Measurements from ENCODE around the gene GDF7.

GDF7 gene

DNA sequence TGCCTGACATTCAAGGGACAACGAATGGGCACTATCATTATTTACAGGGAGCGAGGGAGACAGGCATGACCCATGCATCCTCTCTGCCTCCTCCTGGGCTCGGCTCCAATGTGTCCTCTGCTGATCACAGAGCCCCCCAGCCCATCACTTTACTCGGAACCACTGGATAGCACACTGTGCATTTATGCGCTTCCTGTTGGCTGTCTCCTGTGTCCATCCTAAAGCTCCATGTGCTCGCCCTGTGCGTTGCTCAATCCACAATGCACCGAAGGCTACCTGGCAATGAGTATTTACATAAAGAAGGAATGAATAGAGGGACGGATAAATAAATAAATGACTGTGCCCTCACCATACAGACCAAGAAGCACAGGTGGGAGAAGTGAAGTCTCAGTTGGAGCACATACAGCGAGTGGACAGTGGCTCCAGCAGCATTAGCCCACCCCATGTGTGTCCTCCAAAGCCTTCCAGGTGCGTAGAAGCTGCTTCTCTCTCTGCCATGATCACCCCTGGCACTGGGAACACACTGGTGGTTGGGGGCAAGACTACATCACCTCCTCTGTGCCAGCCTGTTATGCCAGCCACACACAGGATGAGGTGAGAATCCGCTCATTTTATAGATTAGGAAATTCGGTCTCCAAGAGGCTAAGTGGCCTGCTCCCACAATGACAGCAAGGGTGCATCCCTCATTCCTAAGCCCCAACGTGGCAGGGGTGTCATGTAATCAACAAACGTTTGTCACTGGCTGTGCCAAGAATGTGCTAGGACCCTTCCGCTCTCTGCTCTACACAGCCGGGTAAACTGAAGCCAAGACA is 2.3 kb upstream of the GDF7 start:
- FAIRE-seq (no peak), DNase-seq (ENCODE audit: insufficient read length, low spot score) (no peak)
- no peak for TF ChIP-seq POLR2A (IDR thresholded peaks at IDR 0.05; ENCODE audit: low read depth, low read length)

DNA sequence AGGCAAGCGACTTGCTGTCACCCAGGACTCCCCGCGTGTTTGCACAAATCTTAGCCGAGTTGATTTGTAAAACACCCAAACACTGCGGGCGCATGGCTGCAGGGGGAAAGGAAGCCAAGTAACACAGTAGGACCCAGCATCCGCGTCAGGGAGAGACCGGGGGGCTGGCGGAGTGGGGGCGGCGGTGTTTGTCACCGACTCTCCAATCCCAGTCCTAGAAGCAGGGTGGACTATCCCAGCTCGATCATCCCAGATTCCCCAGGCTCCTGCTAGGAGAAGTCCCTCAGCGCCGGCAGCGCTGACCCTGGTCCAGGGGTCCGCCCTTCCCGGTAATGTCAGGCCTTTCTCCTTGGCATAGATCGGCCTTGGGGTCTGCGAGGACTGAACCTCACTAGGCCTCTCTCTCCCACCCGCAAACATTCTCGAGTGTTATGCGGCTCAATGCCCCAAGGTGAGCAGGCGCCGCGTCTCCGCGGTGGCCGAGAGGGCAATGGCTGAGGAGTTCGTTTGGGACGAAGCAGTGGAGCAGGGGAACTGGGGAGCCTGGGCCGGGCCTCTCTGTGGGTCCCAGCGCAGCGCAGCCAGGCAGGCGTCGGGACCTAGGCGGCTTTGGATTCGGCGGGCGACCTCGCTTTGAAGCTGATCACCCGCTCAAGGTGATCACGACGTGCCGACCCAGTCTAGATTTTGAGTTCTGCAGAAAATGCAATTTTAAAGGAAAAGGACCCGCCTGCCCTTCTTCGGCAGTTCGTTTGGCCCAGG is 1.5 kb upstream of the GDF7 start:
- no peak for TF ChIP-seq POLR2A (IDR thresholded peaks at IDR 0.05; ENCODE audit: low read depth, low read length)
- DNase-seq (ENCODE audit: insufficient read length, low spot score) (no peak), FAIRE-seq (no peak)

DNA sequence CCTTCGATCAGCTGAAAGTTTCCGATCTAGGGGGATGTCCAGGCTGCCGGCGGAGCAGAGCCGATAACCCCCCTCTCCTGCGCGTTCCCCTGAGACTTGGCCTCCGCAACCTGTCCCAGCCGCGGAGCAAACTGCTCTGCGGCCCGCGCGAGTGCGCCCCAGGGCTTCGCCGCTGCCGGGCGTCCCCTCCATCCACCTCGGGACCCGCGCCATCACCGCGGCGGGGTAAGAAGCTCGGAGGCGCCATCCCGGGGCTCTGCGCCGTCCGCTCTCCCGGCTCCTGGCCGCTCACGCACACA is 990 bp upstream of the GDF7 start:
- TF ChIP-seq POLR2A (IDR thresholded peaks at IDR 0.05; ENCODE audit: low read depth, low read length) = no peak
- DNase-seq (ENCODE audit: insufficient read length, low spot score) (no peak), FAIRE-seq (no peak)

DNA sequence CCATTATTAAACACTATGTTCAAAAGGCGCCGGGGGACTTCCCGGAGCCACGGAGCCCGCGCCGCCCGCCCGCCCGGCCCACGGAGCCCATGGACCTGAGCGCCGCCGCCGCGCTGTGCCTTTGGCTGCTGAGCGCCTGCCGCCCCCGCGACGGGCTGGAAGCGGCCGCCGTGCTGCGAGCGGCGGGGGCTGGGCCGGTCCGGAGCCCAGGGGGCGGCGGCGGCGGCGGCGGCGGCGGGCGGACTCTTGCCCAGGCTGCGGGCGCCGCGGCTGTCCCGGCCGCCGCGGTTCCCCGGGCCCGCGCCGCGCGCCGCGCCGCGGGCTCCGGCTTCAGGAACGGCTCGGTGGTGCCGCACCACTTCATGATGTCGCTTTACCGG is 197 bp downstream of the GDF7 start:
- no peak for TF ChIP-seq POLR2A (IDR thresholded peaks at IDR 0.05; ENCODE audit: low read depth, low read length)
- FAIRE-seq = no peak

DNA sequence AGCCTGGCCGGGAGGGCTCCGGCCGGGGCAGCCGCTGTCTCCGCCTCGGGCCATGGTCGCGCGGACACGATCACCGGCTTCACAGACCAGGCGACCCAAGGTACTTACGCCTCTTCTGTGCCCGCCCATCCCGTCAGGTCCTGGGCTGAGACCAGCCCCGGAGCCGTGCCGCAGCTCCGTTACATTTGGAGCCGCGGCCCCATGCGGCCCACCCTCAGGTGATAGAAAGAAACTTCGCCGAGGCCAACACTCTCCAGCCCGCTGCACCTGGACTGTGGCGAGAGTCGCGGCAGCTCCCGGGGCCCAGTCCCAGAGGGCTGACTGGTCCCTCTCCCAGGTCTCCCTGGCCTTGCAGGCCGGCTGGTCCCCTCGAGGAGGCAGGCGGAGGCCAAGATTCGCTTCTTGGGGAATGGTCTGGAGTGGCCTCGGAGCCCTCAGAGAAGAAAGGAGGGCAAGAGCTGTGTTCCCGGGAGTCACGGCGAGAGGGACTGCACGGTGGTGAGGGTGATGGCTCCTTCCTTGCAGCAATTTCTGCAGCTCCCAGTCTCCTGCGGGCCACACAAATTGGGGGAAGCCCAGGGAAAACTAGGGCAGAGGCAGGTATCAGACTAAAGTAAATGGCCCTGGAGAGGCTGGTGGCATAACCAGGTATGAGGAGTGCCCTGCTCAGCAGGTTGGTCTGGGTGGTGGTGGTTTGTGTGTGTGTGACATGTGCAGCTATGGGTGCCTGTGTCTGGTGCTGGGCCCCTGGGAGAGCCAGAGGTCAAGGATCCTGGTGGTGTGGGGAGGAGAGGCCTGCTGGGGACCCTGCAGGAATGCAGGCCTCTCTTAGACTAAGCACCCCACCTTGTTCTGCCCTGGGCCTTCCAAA is 822 bp downstream of the GDF7 start:
- FAIRE-seq (no peak), DNase-seq (ENCODE audit: insufficient read length, low spot score) (no peak)
- TF ChIP-seq POLR2A (IDR thresholded peaks at IDR 0.05; ENCODE audit: low read depth, low read length) = no peak

More for the DNA sequence above, 197 bp downstream of the GDF7 start:
- DNase-seq (ENCODE audit: insufficient read length, low spot score) = no peak

DNA sequence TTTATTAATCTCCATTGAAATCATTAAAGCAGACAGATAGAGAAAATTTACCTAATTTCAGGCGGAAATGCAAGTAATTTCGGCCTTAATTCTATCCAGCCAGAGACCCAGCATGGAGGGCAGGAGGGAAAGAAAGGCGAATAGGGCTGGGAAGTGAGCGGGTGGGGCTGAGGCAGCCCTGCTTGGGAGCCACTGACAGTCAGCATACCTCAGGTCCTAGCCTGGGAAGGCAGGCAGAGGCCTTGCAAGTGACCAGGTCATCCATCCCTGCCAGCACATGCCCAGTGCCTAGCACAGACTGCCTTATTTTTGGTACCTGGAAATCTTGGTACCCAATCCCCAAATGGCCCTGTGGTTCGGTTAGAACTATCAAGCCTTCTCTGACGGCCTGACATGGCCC is 1.5 kb downstream of the GDF7 start:
- DNase-seq (ENCODE audit: insufficient read length, low spot score) (no peak), FAIRE-seq (no peak)
- no peak for TF ChIP-seq POLR2A (IDR thresholded peaks at IDR 0.05; ENCODE audit: low read depth, low read length)

DNA sequence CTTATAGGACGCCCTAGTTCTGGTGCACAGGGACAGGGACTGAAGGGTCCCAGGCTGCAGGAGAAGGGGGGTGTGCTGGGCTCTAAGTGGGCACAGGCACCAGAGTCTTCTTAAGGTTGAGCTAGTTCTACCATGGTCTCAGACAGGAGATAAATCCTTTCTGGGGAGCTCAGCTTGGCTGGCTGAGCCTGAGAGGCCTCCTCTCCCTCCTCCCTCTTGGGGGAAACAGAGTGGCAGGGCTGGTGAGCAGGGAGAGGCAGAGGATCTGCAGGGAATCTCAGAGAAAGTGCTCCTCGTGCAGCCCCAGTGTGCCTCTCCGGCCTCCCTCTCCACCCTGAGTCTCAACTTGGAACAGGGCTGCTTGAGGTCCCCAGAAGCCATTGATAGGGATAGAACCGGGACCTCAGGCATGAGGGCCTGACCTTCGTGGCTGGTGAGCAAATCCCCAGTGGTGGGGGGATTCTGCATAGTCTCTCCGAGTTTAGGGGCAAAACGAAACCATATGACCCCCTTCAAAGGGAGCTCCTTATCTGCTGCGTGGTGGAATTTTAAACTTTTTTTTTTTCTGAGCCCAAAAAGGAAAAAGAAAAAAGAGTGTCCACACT is 2.0 kb downstream of the GDF7 start:
- FAIRE-seq (no peak), DNase-seq (ENCODE audit: insufficient read length, low spot score) (no peak)
- TF ChIP-seq POLR2A (IDR thresholded peaks at IDR 0.05; ENCODE audit: low read depth, low read length) = no peak

DNA sequence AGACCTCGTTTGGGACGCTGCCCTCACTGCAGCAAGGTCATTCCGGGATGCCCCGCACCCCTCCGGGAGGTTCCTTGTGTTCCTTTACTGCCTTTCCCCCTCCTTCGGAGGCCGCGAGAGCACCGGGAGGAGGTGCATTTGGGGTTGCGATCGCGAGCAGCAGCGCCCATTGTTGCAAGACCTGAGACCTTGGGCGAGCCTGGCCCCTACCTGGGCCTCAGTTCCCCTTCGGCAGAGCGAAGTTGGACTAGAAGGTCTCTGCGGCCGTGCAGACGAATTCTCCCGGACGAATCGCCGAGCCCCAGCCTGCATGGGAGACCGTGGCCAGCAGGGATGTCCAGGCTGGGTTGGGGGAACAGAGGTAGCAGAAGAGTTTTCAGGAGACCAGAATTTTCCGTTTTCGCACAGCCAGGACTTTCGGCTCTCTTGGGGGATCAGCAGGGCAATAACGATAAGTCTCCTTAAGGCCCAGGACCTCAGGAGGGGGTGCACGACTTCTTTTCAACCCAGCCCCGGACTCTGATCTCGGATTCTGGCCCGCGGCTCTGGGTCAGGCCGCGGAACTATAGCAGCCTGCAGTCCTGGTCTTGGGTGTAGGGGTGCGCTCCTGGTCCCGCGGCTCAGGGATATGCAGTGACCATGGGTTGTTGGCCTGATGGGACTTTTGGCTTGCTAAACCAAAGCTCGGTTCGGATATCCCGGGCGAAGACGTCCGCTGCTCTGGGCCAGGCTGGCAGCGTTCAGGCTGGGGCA is 2.8 kb downstream of the GDF7 start:
- no peak for DNase-seq (ENCODE audit: insufficient read length, low spot score)
- no peak for FAIRE-seq
- no peak for TF ChIP-seq POLR2A (IDR thresholded peaks at IDR 0.05; ENCODE audit: low read depth, low read length)

DNA sequence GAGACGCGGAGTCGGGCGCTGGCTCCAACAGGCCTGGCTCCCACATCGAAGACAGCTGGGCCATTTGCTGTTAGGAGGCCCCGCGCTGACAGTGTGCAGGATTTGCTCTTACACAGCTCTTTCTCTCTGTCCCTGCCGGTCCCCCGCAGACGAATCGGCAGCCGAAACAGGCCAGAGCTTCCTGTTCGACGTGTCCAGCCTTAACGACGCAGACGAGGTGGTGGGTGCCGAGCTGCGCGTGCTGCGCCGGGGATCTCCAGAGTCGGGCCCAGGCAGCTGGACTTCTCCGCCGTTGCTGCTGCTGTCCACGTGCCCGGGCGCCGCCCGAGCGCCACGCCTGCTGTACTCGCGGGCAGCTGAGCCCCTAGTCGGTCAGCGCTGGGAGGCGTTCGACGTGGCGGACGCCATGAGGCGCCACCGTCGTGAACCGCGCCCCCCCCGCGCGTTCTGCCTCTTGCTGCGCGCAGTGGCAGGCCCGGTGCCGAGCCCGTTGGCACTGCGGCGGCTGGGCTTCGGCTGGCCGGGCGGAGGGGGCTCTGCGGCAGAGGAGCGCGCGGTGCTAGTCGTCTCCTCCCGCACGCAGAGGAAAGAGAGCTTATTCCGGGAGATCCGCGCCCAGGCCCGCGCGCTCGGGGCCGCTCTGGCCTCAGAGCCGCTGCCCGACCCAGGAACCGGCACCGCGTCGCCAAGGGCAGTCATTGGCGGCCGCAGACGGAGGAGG is 3.5 kb downstream of the GDF7 start:
- FAIRE-seq (no peak), DNase-seq (ENCODE audit: insufficient read length, low spot score) (no peak)
- TF ChIP-seq POLR2A (IDR thresholded peaks at IDR 0.05; ENCODE audit: low read depth, low read length) = no peak

DNA sequence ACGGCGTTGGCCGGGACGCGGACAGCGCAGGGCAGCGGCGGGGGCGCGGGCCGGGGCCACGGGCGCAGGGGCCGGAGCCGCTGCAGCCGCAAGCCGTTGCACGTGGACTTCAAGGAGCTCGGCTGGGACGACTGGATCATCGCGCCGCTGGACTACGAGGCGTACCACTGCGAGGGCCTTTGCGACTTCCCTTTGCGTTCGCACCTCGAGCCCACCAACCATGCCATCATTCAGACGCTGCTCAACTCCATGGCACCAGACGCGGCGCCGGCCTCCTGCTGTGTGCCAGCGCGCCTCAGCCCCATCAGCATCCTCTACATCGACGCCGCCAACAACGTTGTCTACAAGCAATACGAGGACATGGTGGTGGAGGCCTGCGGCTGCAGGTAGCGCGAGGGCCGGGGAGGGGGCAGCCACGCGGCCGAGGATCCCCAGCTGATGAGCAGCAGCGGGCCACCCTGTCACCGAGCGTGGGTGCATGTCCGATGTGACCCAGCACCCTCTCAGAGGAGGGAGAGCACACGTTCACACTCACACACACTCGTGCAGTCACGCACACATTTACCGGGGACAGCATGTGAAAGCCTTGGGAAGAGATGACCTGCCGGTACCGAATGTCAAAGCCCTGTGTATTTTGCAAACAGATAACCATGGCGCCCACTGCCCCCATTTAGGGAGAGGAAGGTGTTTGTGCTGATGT is 4.2 kb downstream of the GDF7 start:
- TF ChIP-seq POLR2A (IDR thresholded peaks at IDR 0.05; ENCODE audit: low read depth, low read length) = no peak
- FAIRE-seq = no peak

DNA sequence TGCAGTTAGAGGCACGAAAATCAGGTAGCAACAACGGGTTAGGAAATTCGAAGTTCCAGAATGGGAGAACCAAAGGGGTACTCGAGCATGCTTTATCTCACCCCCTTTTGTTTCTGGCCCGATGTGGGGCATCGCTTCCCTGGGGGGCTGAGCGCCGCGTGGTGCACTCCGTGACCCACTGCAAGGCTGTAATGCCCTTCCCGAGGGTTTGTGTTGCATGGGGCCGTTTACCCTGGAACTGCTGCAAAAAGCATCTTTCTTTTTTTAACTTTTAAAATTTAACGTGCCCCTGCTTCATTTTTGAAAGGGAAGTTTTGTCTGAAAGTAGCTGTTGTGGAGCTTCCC is 4.8 kb downstream of the GDF7 start:
- TF ChIP-seq POLR2A (IDR thresholded peaks at IDR 0.05; ENCODE audit: low read depth, low read length) = no peak
- FAIRE-seq = no peak
- no peak for DNase-seq (ENCODE audit: insufficient read length, low spot score)

More for the DNA sequence above, 4.2 kb downstream of the GDF7 start:
- no peak for DNase-seq (ENCODE audit: insufficient read length, low spot score)

Measured in H54 (cell line).